A549 treated with AZD9567 at 1 μM for 4 hours (cell line): ENCODE results near the gene CYB5D1. TPM values are rescaled to one million over a fixed set of nuclear protein-coding genes. Genes with fewer than 3 reads are reported as not detected.

Source experiments
- total RNA-seq: library from RNA; stranded (reverse); fragments of 200-300 nt; extraction: Qiagen RNA extraction; gene quantifications from 5 replicates; pipeline ENCODE4 v1.2.3, GENCODE V29; 2022; ENCODE audit not compliant: insufficient read depth

Gene CYB5D1
- total RNA-seq: 17.6 to 22.9 TPM (median 19.7 TPM) in 5 replicates

GRCh38 chr17:7857713-7858521, at the start of gene CYB5D1:
CYB5D1 (plus strand) TSS chr17:7858003; CDS start chr17:7858135, 132 bp downstream.

GRCh38 chr17:7833795-7834541, 23.8 kb upstream of the CYB5D1 start, which contains the start of gene KDM6B:
KDM6B (plus strand) TSS chr17:7834217; CDS start chr17:7845555, 11,338 bp downstream.

GRCh38 chr17:7854851-7855659, 2.7 kb upstream of the CYB5D1 start, which contains the start of gene TMEM88:
TMEM88 (plus strand) TSS chr17:7855066; CDS start chr17:7855075, 9 bp downstream.

GRCh38 chr17:7856811-7857712, 741 bp upstream of the CYB5D1 start, which contains the start of gene NAA38:
NAA38 (minus strand) TSS chr17:7857559; CDS start chr17:7857463, 96 bp downstream.

GRCh38 chr17:7888184-7888920, 30.5 kb downstream of the CYB5D1 start, which contains the start of gene CHD3:
CHD3 (plus strand) TSS chr17:7888789; CDS start chr17:7889001, 212 bp downstream.

Other genes starting within 250 kb of the CYB5D1 start
- 59.1 to 61.9 TPM (median 61.2 TPM) in 5 replicates for gene FXR2, start 243.1 kb upstream of the CYB5D1 start, total RNA-seq
- 51.0 to 90.6 TPM (median 82.1 TPM) in 5 replicates for gene SAT2, start 230.2 kb upstream of the CYB5D1 start, total RNA-seq
- 0.47 to 1.00 TPM (median 0.70 TPM) in 4 of 5 replicates, not detected in the other for gene SHBG, start 227.9 kb upstream of the CYB5D1 start, total RNA-seq
- 0.19 to 0.26 TPM (median 0.24 TPM) in 4 of 5 replicates, not detected in the other for gene ATP1B2, start 207.1 kb upstream of the CYB5D1 start, total RNA-seq
- gene TP53, start 170.5 kb upstream of the CYB5D1 start, total RNA-seq: 42.8 to 46.9 TPM (median 44.9 TPM) in 5 replicates
- 39.9 to 45.3 TPM (median 43.7 TPM) in 5 replicates for gene WRAP53, start 169.5 kb upstream of the CYB5D1 start, total RNA-seq
- 1.1 to 2.2 TPM (median 1.3 TPM) in 5 replicates for gene EFNB3, start 152.8 kb upstream of the CYB5D1 start, total RNA-seq
- 0.03 to 0.10 TPM (median 0.05 TPM) in 3 of 5 replicates, not detected in the others for gene DNAH2, start 140.3 kb upstream of the CYB5D1 start, total RNA-seq
- gene KDM6B, start 23.8 kb upstream of the CYB5D1 start, total RNA-seq: 6.7 to 19.5 TPM (median 13.5 TPM) in 5 replicates
- gene TMEM88, start 2.9 kb upstream of the CYB5D1 start, total RNA-seq: 0.79 to 1.4 TPM (median 1.2 TPM) in 4 of 5 replicates, not detected in the other
- gene NAA38, start 444 bp upstream of the CYB5D1 start, total RNA-seq: 115 to 231 TPM (median 227 TPM) in 5 replicates
- gene CHD3, start 30.8 kb downstream of the CYB5D1 start, total RNA-seq: 50.7 to 58.1 TPM (median 56.6 TPM) in 5 replicates
- 1.2 to 2.1 TPM (median 1.4 TPM) in 5 replicates for gene RNF227, start 58.3 kb downstream of the CYB5D1 start, total RNA-seq
- 2.3 to 2.9 TPM (median 2.4 TPM) in 4 of 5 replicates, not detected in the other for gene KCNAB3, start 71.9 kb downstream of the CYB5D1 start, total RNA-seq
- 305 to 400 TPM (median 319 TPM) in 5 replicates for gene TRAPPC1, start 73.9 kb downstream of the CYB5D1 start, total RNA-seq
- 18.2 to 49.4 TPM (median 43.5 TPM) in 5 replicates for gene CNTROB, start 74.2 kb downstream of the CYB5D1 start, total RNA-seq
- gene GUCY2D, start 144.6 kb downstream of the CYB5D1 start, total RNA-seq: 0.09 to 0.26 TPM (median 0.14 TPM) in 3 of 5 replicates, not detected in the others
- gene ALOX15B, start 181.1 kb downstream of the CYB5D1 start, total RNA-seq: 0.03 to 0.12 TPM (median 0.10 TPM) in 4 of 5 replicates, not detected in the other
- gene ALOX12B, start 229.7 kb downstream of the CYB5D1 start, total RNA-seq: 0.84 to 2.4 TPM (median 1.5 TPM) in 5 replicates